B cell (primary cell): ENCODE data around the gene DSG2. TPM values are rescaled to one million over a fixed set of nuclear protein-coding genes. Genes with fewer than 3 reads are reported as not detected.

Experiments
- ATAC-seq: fragments of 200-7000 bp; cut with Tn5 transposase; one replicate; pipeline ENCODE4 v1.10.0; 2021; ENCODE audit warnings: low read depth, mild to moderate bottlenecking, moderate number of reproducible peaks, moderate library complexity
- CTCF ChIA-PET: fragments of 350-600 bp; sonication (Branson Sonifier 250); formaldehyde crosslinking; loops from one replicate; lab custom pipeline; 2021; ENCODE audit warnings: antibody characterized with exemption, inconsistent platforms; lab: Charles Lee
- POLR2A ChIA-PET: fragments of 350-600 bp; sonication (Branson Sonifier 250); formaldehyde crosslinking; loops from one replicate; lab custom pipeline; 2021; ENCODE audit warnings: antibody characterized with exemption; lab: Charles Lee
- DNase-seq: peaks from one replicate; pipeline ENCODE4 v3.0.0; 2013
- H2AFZ ChIP-seq: 2 replicates; pipeline ENCODE4 v1.6.1; 2012; ENCODE audit warnings: mild to moderate bottlenecking, low read depth, low read length; ENCODE audit not compliant: insufficient read depth, poor library complexity, severe bottlenecking
- H3K27ac ChIP-seq, 2 donors: 1 replicate in 1 of 2; 2 replicates in 1 of 2; pipeline ENCODE4 v1.5.1; 2012 to 2013; ENCODE audit warnings: low read length in 2 of 2, mild to moderate bottlenecking in 2 of 2, moderate library complexity in 1 of 2
- H3K27me3 ChIP-seq, 4 experiments: fragments of 200-600 bp in 1 of 4; sonication (generic) in 1 of 4; replicated peaks in 1 of 4; 1 replicate in 2 of 4; 2 replicates in 2 of 4; pipeline versions ENCODE4 v1.6.1 to v1.7.0; 2013 to 2016; ENCODE audit warnings: low read length in 3 of 4, mild to moderate bottlenecking in 2 of 4, mixed read lengths in 1 of 4, moderate library complexity in 1 of 4; ENCODE audit not compliant: insufficient read depth in 4 of 4, control insufficient read depth in 3 of 4; ENCODE audit errors: control extremely low read depth in 1 of 4
- H3K36me3 ChIP-seq, 2 experiments: replicated peaks in 1 of 2; 1 replicate in 1 of 2; 2 replicates in 1 of 2; pipeline versions ENCODE4 v1.6.1 to v1.7.1; 2013; ENCODE audit warnings: low read length in 1 of 2; ENCODE audit not compliant: insufficient read depth in 2 of 2, control insufficient read depth in 1 of 2; ENCODE audit errors: control extremely low read depth in 1 of 2, extremely low read depth in 1 of 2
- H3K4me1 ChIP-seq, 2 donors: fragments of 200-600 bp in 1 of 2; sonication (generic) in 1 of 2; 1 replicate in 1 of 2; 2 replicates in 1 of 2; pipeline versions ENCODE4 v1.5.1 to v1.6.1; 2013 to 2017; ENCODE audit warnings: low read length in 2 of 2; ENCODE audit not compliant: control insufficient read depth in 2 of 2, insufficient read depth in 2 of 2
- H3K4me2 ChIP-seq: replicated peaks from 2 replicates; pipeline ENCODE3; 2012; ENCODE audit warnings: mild to moderate bottlenecking, low read depth, low read length; ENCODE audit not compliant: poor library complexity, severe bottlenecking
- H3K4me3 ChIP-seq, 5 experiments: fragments of 200-600 bp in 1 of 5; sonication (generic) in 1 of 5; 1 replicate in 3 of 5; 2 replicates in 2 of 5; pipeline versions ENCODE4 v1.5.1 to v1.7.0; 2011 to 2016; ENCODE audit warnings: low read length in 4 of 5, mild to moderate bottlenecking in 4 of 5, low read depth in 2 of 5, control low read depth in 1 of 5, moderate library complexity in 1 of 5; ENCODE audit not compliant: insufficient read depth in 1 of 5; ENCODE audit errors: control extremely low read depth in 1 of 5, extremely low read depth in 1 of 5
- H3K79me2 ChIP-seq: fragments of 200-600 bp; sonication (generic); one replicate; pipeline ENCODE4 v1.6.0; 2016; ENCODE audit warnings: low read length; ENCODE audit not compliant: control insufficient read depth, insufficient read depth
- H3K9ac ChIP-seq: fragments of 200-600 bp; sonication (generic); 2 replicates; pipeline ENCODE4 v1.6.1; 2017; ENCODE audit warnings: mild to moderate bottlenecking, low read length, moderate library complexity
- H3K9me3 ChIP-seq, 3 donors: one replicate each; pipeline versions ENCODE4 v1.6.1 to v1.7.1; 2013; ENCODE audit warnings: low read length in 2 of 3; ENCODE audit not compliant: control insufficient read depth in 2 of 3, insufficient read depth in 1 of 3; ENCODE audit errors: control extremely low read depth in 1 of 3
- H4K20me1 ChIP-seq: 2 replicates; pipeline ENCODE4 v1.6.0; 2012; ENCODE audit warnings: mild to moderate bottlenecking, low read length; ENCODE audit not compliant: insufficient read depth, control insufficient read depth, poor library complexity, severe bottlenecking
- H3K27ac Mint-ChIP-seq: one replicate; pipeline ENCODE4 v1.8.0; 2021; ENCODE audit warnings: mixed read lengths
- H3K27me3 Mint-ChIP-seq: one replicate; pipeline ENCODE4 v1.8.0; 2021; ENCODE audit warnings: mixed read lengths
- H3K4me1 Mint-ChIP-seq: one replicate; pipeline ENCODE4 v1.8.0; 2021; ENCODE audit warnings: mixed read lengths
- H3K4me3 Mint-ChIP-seq: one replicate; pipeline ENCODE4 v1.8.0; 2021; ENCODE audit warnings: mixed read lengths
- H3K9me3 Mint-ChIP-seq: one replicate; pipeline ENCODE4 v1.8.0; 2022; ENCODE audit warnings: mixed read lengths; ENCODE audit not compliant: insufficient read depth
- CTCF ChIP-seq: fragments of 200-600 bp; IDR thresholded peaks from one replicate; pipeline ENCODE4 v1.8.0; 2022; ENCODE audit warnings: antibody characterized with exemption, mild to moderate bottlenecking
- EZH2 ChIP-seq: IDR thresholded peaks from 2 replicates; pipeline ENCODE4 v1.6.1; 2012; ENCODE audit warnings: borderline replicate concordance, low read depth, mild to moderate bottlenecking, moderate library complexity, low read length; ENCODE audit not compliant: insufficient read depth, poor library complexity, severe bottlenecking
- WGBS: methylation state at CpG from one replicate; pipeline ENCODE4 v1.1.5; 2013; ENCODE audit warnings: missing lambda C conversion rate; ENCODE audit not compliant: insufficient coverage; 5-methylcytosine and 5-hydroxymethylcytosine counted together
- intact Hi-C: fragments of 100-400 bp; cut with micrococcal nuclease; formaldehyde crosslinking; loops from one replicate; pipeline ENCODE4 v1.10.0; 2022
- polyA plus RNA-seq: library from polyadenylated mRNA; depleted of rRNA; stranded (reverse); fragments of >200 nt; gene quantifications from 2 replicates; pipeline ENCODE4 v1.2.3, GENCODE V29; 2012
- total RNA-seq, 2 donors: library from RNA; stranded (reverse); fragments of 120-200 nt in 1 of 2; gene quantifications; 1 replicate in 1 of 2; 2 replicates in 1 of 2; pipeline versions ENCODE4 v1.2.3 to v1.2.4, GENCODE V29; 2013 to 2022

Gene DSG2
- total and polyA plus RNA-seq, 2 donors (not counting 1 experiment from before 2014, with no cell fraction given) = not detected

GRCh38 chr18:31553800-31554199 lies 55.8 kb downstream of the DSG2 start:
- H3K79me2 ChIP-seq = no peaks in the 10 kb centered on the region
- intact Hi-C loops = no loop called here
- H3K27ac Mint-ChIP-seq = no peak overlapping the region
- no peaks in the 10 kb centered on the region for H3K4me1 ChIP-seq
- no peak overlapping the region for H2AFZ ChIP-seq
- H3K27ac ChIP-seq = no peak overlapping the region
- H3K4me1 Mint-ChIP-seq = no peaks in the 10 kb centered on the region
- peaks cover 0 to 2% (median 0%) of the 10 kb centered on the region in 4 experiments for H3K27me3 ChIP-seq
- ATAC-seq (no peak), DNase-seq (no peak)
- H3K9me3 ChIP-seq = no peaks in the 10 kb centered on the region
- H3K9me3 Mint-ChIP-seq = no peaks in the 10 kb centered on the region
- no peak overlapping the region for H3K9ac ChIP-seq
- peaks cover 7% of the 10 kb centered on the region for H3K27me3 Mint-ChIP-seq
- WGBS = 43% methylated on average over 4 of the region's 6 CpGs
- ChIA-PET POLR2A (no interaction called here), CTCF (interaction anchor here (1.9 to 6.8 kb wide), 2 partner anchors 11 to 171 kb away, joined by 5 to 86 read pairs; no protein-coding TSS in a partner anchor)
- no peak overlapping the region for H3K4me3 Mint-ChIP-seq
- H3K36me3 ChIP-seq = no peaks in the 10 kb centered on the region
- TF ChIP-seq EZH2 (no peak), CTCF (no peak)
- no peaks in the 10 kb centered on the region for H4K20me1 ChIP-seq
- H3K4me2 ChIP-seq = no peak overlapping the region
- H3K4me3 ChIP-seq = no peak overlapping the region

GRCh38 chr18:31554776-31555175 lies 56.8 kb downstream of the DSG2 start:
- ATAC-seq = no peak
- CTCF ChIA-PET = interaction anchor here (1.1 to 6.8 kb wide), 3 partner anchors 12 to 267 kb away, joined by 3 to 86 read pairs (median 5); no protein-coding TSS in a partner anchor

More at GRCh38 chr18:31554776-31555175, 56.8 kb downstream of the DSG2 start:
- Histone ChIP-seq H3K79me2 (no peaks in the 10 kb centered on the region), H3K4me2 (no peak overlapping the region), H3K36me3 (no peaks in the 10 kb centered on the region), H3K27me3 (peaks cover 0 to 2% (median 0%) of the 10 kb centered on the region in 4 experiments), H2AFZ (no peak overlapping the region), H4K20me1 (no peaks in the 10 kb centered on the region), H3K9ac (no peak overlapping the region), H3K4me1 (no peaks in the 10 kb centered on the region), H3K9me3 (no peaks in the 10 kb centered on the region), H3K27ac (no peak overlapping the region), H3K4me3 (no peak overlapping the region)
- Mint-ChIP-seq H3K9me3 (no peaks in the 10 kb centered on the region), H3K4me1 (no peaks in the 10 kb centered on the region), H3K27me3 (peaks cover 7% of the 10 kb centered on the region), H3K27ac (no peak overlapping the region), H3K4me3 (no peak overlapping the region)
- no CpG with 5 or more reads among the region's 5 CpGs for WGBS
- TF ChIP-seq CTCF (no peak), EZH2 (no peak)
- POLR2A ChIA-PET = no interaction called here
- no peak for DNase-seq
- intact Hi-C loops = no loop called here
